ENCODE measurements around the gene LMO7. TPM values are rescaled to one million over a fixed set of nuclear protein-coding genes. Genes with fewer than 3 reads are reported as not detected.

Gene LMO7
- total RNA-seq, 1 experiment from 2014 or later = 11.8 TPM

- H3K27ac ChIP-seq (ENCODE audit: low read length) = no peak overlapping the region
- H3K4me3 ChIP-seq (ENCODE audit: low read depth in 2 of 2, low read length in 2 of 2) = no peak overlapping the region
- intact Hi-C loops (cut with micrococcal nuclease; ENCODE audit: unreplicated experiment) = no loop called here
- no peaks in the 10 kb centered on the region for H3K9me3 ChIP-seq (ENCODE audit: control insufficient read depth, insufficient read depth, low read depth, low read length)
- BruUV-seq (replicated peaks) = no TSS peak
- no peak for ATAC-seq
- TF ChIP-seq POLR2AphosphoS5 (IDR thresholded peaks at IDR 0.05; ENCODE audit: low read depth, low read length) (no peak), SIN3A (IDR thresholded peaks at IDR 0.05; ENCODE audit: borderline replicate concordance, insufficient read depth, low read depth, low read length) (no peak), CTCF (IDR thresholded peaks at IDR 0.05) (no peak), TCF7L2 (IDR thresholded peaks at IDR 0.05; ENCODE audit: low read depth, low read length) (no peak), REST (IDR thresholded peaks at IDR 0.05; ENCODE audit: insufficient read depth in 1 of 2, low read depth in 2 of 2, low read length in 1 of 2) (no peak)
- no peaks in the 10 kb centered on the region for H3K27me3 ChIP-seq (ENCODE audit: control insufficient read depth, insufficient read depth, low read length)
- DNase-seq (ENCODE audit: low read depth, low spot score) = no peak
- no peaks in the 10 kb centered on the region for H3K4me1 ChIP-seq (ENCODE audit: control insufficient read depth, insufficient read depth, low read length)
- in situ Hi-C loops (cut with HindIII; ENCODE audit: low pct_unique_long_range_greater_than_20kb, low sequenced_read_pairs) = no loop called here
- ChIA-PET POLR2A (no interaction called here), CTCF (interaction anchor here (0.6 kb wide), 1 partner anchor 9 kb away, joined by 3 read pairs; no protein-coding TSS in a partner anchor)
- no peaks in the 10 kb centered on the region for H3K36me3 ChIP-seq (ENCODE audit: control insufficient read depth, insufficient read depth, low read length)
Measured at GRCh38 chr13:75751350-75751749, 115.2 kb downstream of the LMO7 start.

GRCh38 chr13:75752826-75753225 is 116.7 kb downstream of the LMO7 start:
- intact Hi-C loops (cut with micrococcal nuclease; ENCODE audit: unreplicated experiment) = no loop called here
- in situ Hi-C loops (cut with HindIII; ENCODE audit: low pct_unique_long_range_greater_than_20kb, low sequenced_read_pairs) = no loop called here
- Histone ChIP-seq H3K27me3 (ENCODE audit: control insufficient read depth, insufficient read depth, low read length) (no peaks in the 10 kb centered on the region), H3K9me3 (ENCODE audit: control insufficient read depth, insufficient read depth, low read depth, low read length) (no peaks in the 10 kb centered on the region), H3K36me3 (ENCODE audit: control insufficient read depth, insufficient read depth, low read length) (no peaks in the 10 kb centered on the region), H3K4me1 (ENCODE audit: control insufficient read depth, insufficient read depth, low read length) (no peaks in the 10 kb centered on the region), H3K27ac (ENCODE audit: low read length) (no peak overlapping the region), H3K4me3 (ENCODE audit: low read depth in 2 of 2, low read length in 2 of 2) (no peak overlapping the region)
- no peak for DNase-seq (ENCODE audit: low read depth, low spot score)
- POLR2A ChIA-PET = no interaction called here
- TF ChIP-seq CTCF (IDR thresholded peaks at IDR 0.05) (no peak), TCF7L2 (IDR thresholded peaks at IDR 0.05; ENCODE audit: low read depth, low read length) (no peak), POLR2AphosphoS5 (IDR thresholded peaks at IDR 0.05; ENCODE audit: low read depth, low read length) (no peak), SIN3A (IDR thresholded peaks at IDR 0.05; ENCODE audit: borderline replicate concordance, insufficient read depth, low read depth, low read length) (no peak), REST (IDR thresholded peaks at IDR 0.05; ENCODE audit: insufficient read depth in 1 of 2, low read depth in 2 of 2, low read length in 1 of 2) (no peak)
- no peak for ATAC-seq
- BruUV-seq (replicated peaks) = no TSS peak
- CTCF ChIA-PET = no interaction called here

Data from Panc1 (cell line).